Neural cell (in vitro differentiated cells): ENCODE results near the gene CTLA4. TPM values are rescaled to one million over a fixed set of nuclear protein-coding genes. Genes with fewer than 3 reads are reported as not detected.

Experiments used
- H2AFZ ChIP-seq: fragments of 200-600, 300-800 bp; sonication (generic), shearing (Covaris generic); 2 replicates; pipeline ENCODE4 v1.6.0; 2014; ENCODE audit warnings: low read depth, mild to moderate bottlenecking, antibody characterized with exemption, low read length, moderate library complexity
- H3F3A ChIP-seq: fragments of 200-600 bp; shearing (Covaris generic); 2 replicates; pipeline ENCODE4 v1.6.1; 2016; ENCODE audit warnings: mild to moderate bottlenecking, moderate library complexity, mixed read lengths, antibody characterized with exemption, low read length; ENCODE audit not compliant: insufficient read depth, poor library complexity, severe bottlenecking
- H3K27ac ChIP-seq: fragments of 200-600, 300-800 bp; sonication (generic), shearing (Covaris generic); 2 replicates; pipeline ENCODE4 v1.5.1; 2014; ENCODE audit warnings: mild to moderate bottlenecking, low read length, moderate library complexity
- H3K27me3 ChIP-seq: fragments of 300-800, 200-600 bp; sonication (generic), shearing (Covaris generic); 2 replicates; pipeline ENCODE4 v1.6.0; 2014; ENCODE audit warnings: mild to moderate bottlenecking, low read depth, low read length, moderate library complexity; ENCODE audit not compliant: insufficient read depth
- H3K36me3 ChIP-seq: fragments of 300-800, 200-600 bp; sonication (generic), shearing (Covaris generic); 2 replicates; pipeline ENCODE4 v1.5.1; 2014; ENCODE audit warnings: mild to moderate bottlenecking, antibody characterized with exemption, low read length, moderate library complexity; ENCODE audit not compliant: insufficient read depth
- H3K4me2 ChIP-seq: fragments of 300-800, 200-600 bp; sonication (generic), shearing (Covaris generic); 2 replicates; pipeline ENCODE4 v1.6.0; 2014; ENCODE audit warnings: mild to moderate bottlenecking, low read length
- H3K4me3 ChIP-seq: fragments of 300-800, 200-600 bp; sonication (generic), shearing (Covaris generic); 2 replicates; pipeline ENCODE4 v1.5.1; 2014; ENCODE audit warnings: mild to moderate bottlenecking, low read length, moderate library complexity
- H3K79me2 ChIP-seq: fragments of 200-600 bp; shearing (Covaris generic); replicated peaks from 2 replicates; pipeline ENCODE4 v1.6.0; 2014; ENCODE audit warnings: mild to moderate bottlenecking, low read length, moderate library complexity; ENCODE audit not compliant: insufficient read depth
- H3K9ac ChIP-seq: fragments of 300-800, 200-600 bp; sonication (generic), shearing (Covaris generic); 2 replicates; pipeline ENCODE4 v1.6.1; 2016; ENCODE audit warnings: mild to moderate bottlenecking, low read length, mixed read lengths
- H3K9me2 ChIP-seq: fragments of 200-600 bp; shearing (Covaris generic); 2 replicates; pipeline ENCODE4 v1.6.1; 2016; ENCODE audit warnings: mild to moderate bottlenecking, low read length, mixed read lengths; ENCODE audit not compliant: insufficient read depth
- H3K9me3 ChIP-seq: fragments of 200-600, 300-800 bp; sonication (generic), shearing (Covaris generic); 2 replicates; pipeline ENCODE4 v1.6.1; 2016; ENCODE audit warnings: mild to moderate bottlenecking, mixed run types, low read length, moderate library complexity, mixed read lengths
- H4K20me1 ChIP-seq: fragments of 200-600 bp; shearing (Covaris generic); 2 replicates; pipeline ENCODE4 v1.6.1; 2016; ENCODE audit warnings: mild to moderate bottlenecking, mixed run types; ENCODE audit not compliant: insufficient read depth
- CTCF ChIP-seq: fragments of 450-650 bp; IDR thresholded peaks from 2 replicates; pipeline ENCODE4 v1.5.1; 2014; ENCODE audit warnings: antibody characterized with exemption, mild to moderate bottlenecking, moderate library complexity; ENCODE audit not compliant: poor library complexity, severe bottlenecking
- EP300 ChIP-seq: fragments of 450-650 bp; conservative IDR thresholded peaks from 2 replicates; pipeline ENCODE4 v1.6.1; 2014; ENCODE audit warnings: antibody characterized with exemption, mild to moderate bottlenecking, moderate library complexity; ENCODE audit not compliant: poor library complexity, severe bottlenecking
- EZH2 ChIP-seq: fragments of 200-600, 300-800 bp; shearing (Covaris generic), sonication (generic); IDR thresholded peaks from 2 replicates; pipeline ENCODE4 v1.6.1; 2014; ENCODE audit warnings: antibody characterized with exemption, low read length, borderline replicate concordance, mild to moderate bottlenecking; ENCODE audit not compliant: insufficient read depth, poor library complexity, severe bottlenecking
- MXI1 ChIP-seq: fragments of 450-650 bp; conservative IDR thresholded peaks from 2 replicates; pipeline ENCODE4 v1.6.1; 2014; ENCODE audit warnings: antibody characterized with exemption, mild to moderate bottlenecking; ENCODE audit not compliant: poor library complexity, severe bottlenecking
- POLR2AphosphoS5 ChIP-seq: IDR thresholded peaks from 2 replicates; pipeline ENCODE4 v1.6.1; 2012
- RAD21 ChIP-seq: fragments of 450-650 bp; conservative IDR thresholded peaks from 2 replicates; pipeline ENCODE4 v1.6.1; 2014; ENCODE audit warnings: antibody characterized with exemption, mild to moderate bottlenecking, moderate library complexity
- SMC3 ChIP-seq: fragments of 450-650 bp; conservative IDR thresholded peaks from 2 replicates; pipeline ENCODE4 v1.6.1; 2014; ENCODE audit warnings: antibody characterized with exemption, mild to moderate bottlenecking, moderate library complexity; ENCODE audit not compliant: poor library complexity
- TAF1 ChIP-seq: IDR thresholded peaks from 2 replicates; pipeline ENCODE4 v1.6.1; 2012; ENCODE audit warnings: low read depth
- polyA plus RNA-seq: library from polyadenylated mRNA; depleted of rRNA; stranded (reverse); fragments of >200 nt; gene quantifications from 2 replicates; pipeline ENCODE4 v1.2.3, GENCODE V29; 2014

The CTLA4 gene
- polyA plus RNA-seq, 1 donor from 2014 or later: not detected

- no peak overlapping the region for H3K4me3 ChIP-seq
- no peak overlapping the region for H3K4me2 ChIP-seq
- TF ChIP-seq RAD21 (peak; percentile 91), CTCF (peak; percentile 87), TAF1 (no peak), MXI1 (peak; percentile 22), EZH2 (no peak), SMC3 (peak; percentile 86), POLR2AphosphoS5 (no peak)
- H3K9me2 ChIP-seq: no peaks in the 10 kb centered on the region
- no peaks in the 10 kb centered on the region for H3K36me3 ChIP-seq
- H3K27ac ChIP-seq: peak overlapping the region; percentile 53
- no peaks in the 10 kb centered on the region for H3K79me2 ChIP-seq
- H3K9me3 ChIP-seq: no peaks in the 10 kb centered on the region
- H3F3A ChIP-seq: no peaks in the 10 kb centered on the region
- H2AFZ ChIP-seq: no peak overlapping the region
- H3K9ac ChIP-seq: peak overlapping the region; percentile 22
- no peaks in the 10 kb centered on the region for H4K20me1 ChIP-seq
- no peaks in the 10 kb centered on the region for H3K27me3 ChIP-seq
Measured at GRCh38 chr2:203909261-203909967, 41.8 kb downstream of the CTLA4 start.

- Histone ChIP-seq H3K4me2 (no peak overlapping the region), H2AFZ (no peak overlapping the region), H3K36me3 (no peaks in the 10 kb centered on the region), H3K27me3 (no peaks in the 10 kb centered on the region), H3K79me2 (no peaks in the 10 kb centered on the region), H3K4me3 (no peak overlapping the region), H3K9me2 (no peaks in the 10 kb centered on the region), H3K9ac (no peak overlapping the region), H3K9me3 (no peaks in the 10 kb centered on the region), H4K20me1 (no peaks in the 10 kb centered on the region), H3F3A (no peaks in the 10 kb centered on the region), H3K27ac (no peak overlapping the region)
- no peak for TF ChIP-seq MXI1
Measured at GRCh38 chr2:203909974-203910373, 42.4 kb downstream of the CTLA4 start.

- no peaks in the 10 kb centered on the region for H3K36me3 ChIP-seq
- no peaks in the 10 kb centered on the region for H3K27me3 ChIP-seq
- no peak overlapping the region for H3K4me3 ChIP-seq
- no peak overlapping the region for H2AFZ ChIP-seq
- H4K20me1 ChIP-seq: no peaks in the 10 kb centered on the region
- H3K9me2 ChIP-seq: no peaks in the 10 kb centered on the region
- no peaks in the 10 kb centered on the region for H3K9me3 ChIP-seq
- H3K4me2 ChIP-seq: no peak overlapping the region
- H3K27ac ChIP-seq: no peak overlapping the region
- TF ChIP-seq RAD21 (no peak), EZH2 (no peak), CTCF (no peak), EP300 (no peak)
- H3K9ac ChIP-seq: no peak overlapping the region
- no peaks in the 10 kb centered on the region for H3K79me2 ChIP-seq
- H3F3A ChIP-seq: no peaks in the 10 kb centered on the region
Measured at GRCh38 chr2:203913947-203914346, 46.4 kb downstream of the CTLA4 start.
